NCI-H82 (cell line): Measurements from ENCODE around the gene OR51T1.
"Not testable (repeated sequence)": the region's sequence is repeated elsewhere in the genome, so short reads cannot be mapped to it uniquely, and the experiment has no call there.

Experiments
- DNase-seq: peaks from one replicate; lab custom pipeline; 2025; lab: John Stamatoyannopoulos, UW

Gene OR51T1

GRCh38 chr11:4881860-4882500 is at the start of gene OR51T1:
TSS of gene OR51T1 (plus strand) at chr11:4881900. CDS start at chr11:4881900, 0 bp downstream.
- DNase-seq = no peak

GRCh38 chr11:4839851-4840549 is 41.7 kb upstream of the OR51T1 start:
- DNase-seq = no peak

- no peak for DNase-seq
Observed at GRCh38 chr11:4848908-4849532, 32.7 kb upstream of the OR51T1 start, which contains the start of gene OR51S1. TSS of gene OR51S1 (minus strand) at chr11:4849208. CDS start at chr11:4849208, 0 bp downstream.

- no peak for DNase-seq
Observed at GRCh38 chr11:4851033-4851432, 30.7 kb upstream of the OR51T1 start.

- DNase-seq = not testable (repeated sequence)
Observed at GRCh38 chr11:4854286-4854685, 27.4 kb upstream of the OR51T1 start.

- DNase-seq = no peak
Observed at GRCh38 chr11:4862447-4863236, 19.1 kb upstream of the OR51T1 start.

GRCh38 chr11:4863876-4864275 is 17.8 kb upstream of the OR51T1 start:
- DNase-seq = no peak

GRCh38 chr11:4865855-4866254 is 15.8 kb upstream of the OR51T1 start:
- no peak for DNase-seq

GRCh38 chr11:4881188-4881587 is 512 bp upstream of the OR51T1 start:
- DNase-seq = no peak

- DNase-seq = no peak
Observed at GRCh38 chr11:4882543-4882942, 843 bp downstream of the OR51T1 start.

- no peak for DNase-seq
Observed at GRCh38 chr11:4884361-4884760, 2.7 kb downstream of the OR51T1 start.

- DNase-seq = no peak
Observed at GRCh38 chr11:4886186-4886585, 4.5 kb downstream of the OR51T1 start.

GRCh38 chr11:4887591-4887990 is 5.9 kb downstream of the OR51T1 start:
- DNase-seq = no peak

- no peak for DNase-seq
Observed at GRCh38 chr11:4890279-4890678, 8.6 kb downstream of the OR51T1 start.

- no peak for DNase-seq
Observed at GRCh38 chr11:4891996-4892640, 10.4 kb downstream of the OR51T1 start.

- DNase-seq = no peak
Observed at GRCh38 chr11:4903484-4903883, 21.8 kb downstream of the OR51T1 start, which contains the start of gene OR51A7. TSS of gene OR51A7 (plus strand) at chr11:4903783. CDS start at chr11:4907370, 3,587 bp downstream.

GRCh38 chr11:4916581-4916980 is 34.9 kb downstream of the OR51T1 start:
- DNase-seq = no peak

- DNase-seq = no peak
Observed at GRCh38 chr11:4919250-4919649, 37.5 kb downstream of the OR51T1 start, which contains the start of gene OR51G2. TSS of gene OR51G2 (minus strand) at chr11:4919350. CDS start at chr11:4915663, 3,687 bp downstream.

- DNase-seq = no peak
Observed at GRCh38 chr11:4921796-4922195, 40.1 kb downstream of the OR51T1 start.

GRCh38 chr11:4922304-4922703 is 40.6 kb downstream of the OR51T1 start:
- no peak for DNase-seq

GRCh38 chr11:4924239-4924638 is 42.5 kb downstream of the OR51T1 start, which contains the start of gene OR51G1:
TSS of gene OR51G1 (minus strand) at chr11:4924339. CDS start at chr11:4924339, 0 bp downstream.
- DNase-seq = no peak
